22Rv1 (cell line): ENCODE results near the gene DSCAM.

Source experiments
- CTCF ChIP-seq: fragments of 450-650 bp; IDR thresholded peaks from 2 replicates; pipeline ENCODE4 v1.5.1; 2017; ENCODE audit warnings: mild to moderate bottlenecking
- ZFX ChIP-seq: fragments of 450-650 bp; IDR thresholded peaks from 2 replicates; pipeline ENCODE4 v1.6.1; 2017; ENCODE audit warnings: antibody characterized with exemption, borderline replicate concordance

DNA sequence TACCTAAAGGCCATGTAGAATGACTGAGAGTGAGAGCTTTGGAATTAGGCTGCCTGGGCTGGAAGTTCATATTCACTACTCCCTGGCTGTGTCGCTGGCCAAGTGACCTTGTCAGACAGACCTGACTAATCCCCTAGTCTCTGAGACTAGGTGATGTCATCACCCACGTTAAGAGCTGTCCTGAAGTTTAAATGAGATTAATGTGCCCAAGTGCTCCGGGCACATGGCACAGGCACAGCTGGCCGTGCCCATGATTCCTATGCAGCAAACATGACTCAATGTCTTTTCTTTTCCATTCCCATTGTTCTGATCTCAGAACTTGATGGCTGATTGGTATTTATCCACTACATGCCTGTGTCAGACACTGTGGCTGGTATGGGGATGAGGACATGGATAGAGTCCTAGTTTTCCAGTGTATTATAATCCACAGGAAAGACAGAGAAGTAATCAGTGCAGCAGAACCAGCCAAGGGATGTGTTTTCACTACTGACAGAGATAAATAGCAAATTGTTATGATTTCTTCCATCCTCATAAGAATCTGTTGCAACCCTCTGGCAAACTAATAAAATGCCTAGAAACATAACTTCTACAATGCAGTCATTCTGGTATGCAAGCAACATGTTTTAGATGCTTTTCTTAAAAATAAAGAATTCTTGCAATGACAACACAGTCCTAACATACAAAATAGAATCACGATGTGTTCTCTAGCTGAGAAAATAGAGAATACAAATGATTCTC lies 798.8 kb downstream of the DSCAM start:
- TF ChIP-seq CTCF (no peak), ZFX (no peak)
